ENCODE data around the gene RNF138. TPM values are rescaled to one million over a fixed set of nuclear protein-coding genes. Genes with fewer than 3 reads are reported as not detected.

RNF138 gene
- total and polyA plus RNA-seq, 2 of the 13 experiments (the other 11 are each of a cell fraction or from before 2014, with no cell fraction given), result 14.6 to 33.6 TPM

- no peak for TF ChIP-seq ADNP (CRISPR knock-in tag; IDR thresholded peaks at IDR 0.05)
- peak; percentile 78 for TF ChIP-seq ZNF350 (CRISPR knock-in tag; IDR thresholded peaks at IDR 0.05; ENCODE audit: borderline replicate concordance, low read depth)
- TF ChIP-seq ZNF263 (CRISPR knock-in tag; IDR thresholded peaks at IDR 0.05), result 0 out of 2 replicates have a peak, but pooled peaks have one; percentile 20
- TF ChIP-seq SP1 (IDR thresholded peaks at IDR 0.05), result no peak
- TF ChIP-seq SP1 (CRISPR knock-in tag; IDR thresholded peaks at IDR 0.05), result no peak
- no peak for TF ChIP-seq CBX1 (IDR thresholded peaks at IDR 0.05; ENCODE audit: low read depth)
- TF ChIP-seq ZMAT3 (CRISPR knock-in tag; conservative IDR thresholded peaks at IDR 0.05), result peak; percentile 95; the same call in 1 of the 2 replicates
- TF ChIP-seq PHF8 (CRISPR knock-in tag; IDR thresholded peaks at IDR 0.05), result peak; percentile 87
- TF ChIP-seq TFAP4 (IDR thresholded peaks at IDR 0.05; ENCODE audit: borderline replicate concordance, low read depth), result no peak; the same call in 1 of the 2 replicates
- TF ChIP-seq LCORL (IDR thresholded peaks at IDR 0.05), result no peak
- no peak for TF ChIP-seq LCORL (CRISPR knock-in tag; IDR thresholded peaks at IDR 0.05)
- 0 out of 2 replicates have a peak, but pooled peaks have one; percentile 54 for TF ChIP-seq PLSCR1 (CRISPR knock-in tag; IDR thresholded peaks at IDR 0.05; ENCODE audit: borderline replicate concordance)
- peak; percentile 74; the same call in 1 of the 2 replicates for TF ChIP-seq ZNF782 (CRISPR knock-in tag; IDR thresholded peaks at IDR 0.05; ENCODE audit: borderline replicate concordance)
- no peak for TF ChIP-seq ZNF326 (CRISPR knock-in tag; IDR thresholded peaks at IDR 0.05; ENCODE audit: borderline replicate concordance)
- peak; percentile 64 for TF ChIP-seq FOXK1 (CRISPR knock-in tag; IDR thresholded peaks at IDR 0.05; ENCODE audit: borderline replicate concordance, low read depth)
- TF ChIP-seq ZNF138 (CRISPR knock-in tag; IDR thresholded peaks at IDR 0.05; ENCODE audit: low read depth), result no peak
- TF ChIP-seq IKZF4 (CRISPR knock-in tag; IDR thresholded peaks at IDR 0.05; ENCODE audit: borderline replicate concordance, low read depth, not compliant biosample characterization), result no peak
- no peak for TF ChIP-seq ZNF850 (CRISPR knock-in tag; conservative IDR thresholded peaks at IDR 0.05)
- TF ChIP-seq PRPF4 (IDR thresholded peaks at IDR 0.05; ENCODE audit: low read depth, low read length, poor library complexity, severe bottlenecking), result no peak
- TF ChIP-seq DNMT1 (CRISPR knock-in tag; IDR thresholded peaks at IDR 0.05), result peak; percentile 80; the same call in 1 of the 2 replicates
- TF ChIP-seq KLF15 (CRISPR knock-in tag; IDR thresholded peaks at IDR 0.05; ENCODE audit: borderline replicate concordance), result 0 out of 2 replicates have a peak, but pooled peaks have one; percentile 44
- peak; percentile 79; the same call in 1 of the 2 replicates for TF ChIP-seq ETV6 (CRISPR knock-in tag; conservative IDR thresholded peaks at IDR 0.05)
- peak; percentile 49; the same call in 1 of the 2 replicates for TF ChIP-seq ZNF333 (CRISPR knock-in tag; IDR thresholded peaks at IDR 0.05; ENCODE audit: borderline replicate concordance)
- TF ChIP-seq PITX1 (CRISPR knock-in tag; IDR thresholded peaks at IDR 0.05), result peak; percentile 77
- no peak for TF ChIP-seq NFIB (CRISPR knock-in tag; IDR thresholded peaks at IDR 0.05; ENCODE audit: borderline replicate concordance)
- TF ChIP-seq RBFOX2 (IDR thresholded peaks at IDR 0.05; ENCODE audit: low read depth, low read length), result peak; percentile 78
- no peak for TF ChIP-seq TBL1XR1 (IDR thresholded peaks at IDR 0.05; ENCODE audit: borderline replicate concordance, low read length, partially characterized antibody)
- peak; percentile 16; the same call in 1 of the 2 replicates for TF ChIP-seq THRA (CRISPR knock-in tag; IDR thresholded peaks at IDR 0.05; ENCODE audit: borderline replicate concordance)
- TF ChIP-seq GPN1 (CRISPR knock-in tag; IDR thresholded peaks at IDR 0.05; ENCODE audit: borderline replicate concordance), result peak; percentile 64; the same call in 1 of the 2 replicates
Observed at GRCh38 chr18:32091724-32092421, at the start of gene RNF138 (continued).
